SK-N-SH (cell line): ENCODE measurements around the gene CCNL2. TPM values are rescaled to one million over a fixed set of nuclear protein-coding genes. Genes with fewer than 3 reads are reported as not detected.
"Not testable (repeated sequence)": the region's sequence is repeated elsewhere in the genome, so short reads cannot be mapped to it uniquely, and the experiment has no call there.

Source experiments
- CTCF ChIA-PET: fragments of 300-600, 350-600 bp; formaldehyde crosslinking; extraction: SDS; loops from one replicate; lab custom pipeline; 2021; lab: Yijun Ruan, JAX
- POLR2A ChIA-PET: fragments of 350-600 bp; sonication (Branson Sonifier 250); formaldehyde crosslinking; extraction: SDS; loops from one replicate; lab custom pipeline; 2020; ENCODE audit warnings: antibody characterized with exemption, inconsistent platforms; lab: Yijun Ruan, JAX
- DNase-seq: peaks from one replicate; pipeline ENCODE4 v3.0.0; 2012
- H2AFZ ChIP-seq: fragments of 200-600 bp; sonication (generic); 2 replicates; pipeline ENCODE4 v1.8.1; 2016; ENCODE audit warnings: antibody characterized with exemption, mild to moderate bottlenecking, low read depth
- H3F3A ChIP-seq: fragments of 200-600 bp; sonication (generic); replicated peaks from 2 replicates; pipeline ENCODE3; 2016; ENCODE audit warnings: antibody characterized with exemption, mild to moderate bottlenecking; ENCODE audit not compliant: insufficient read depth
- H3K27ac ChIP-seq, 2 experiments: fragments of 200-500 bp in 1 of 2; fragments of 200-600 bp in 1 of 2; sonication (Bioruptor generic) in 1 of 2; sonication (generic), shearing (Covaris generic) in 1 of 2; 2 replicates each; pipeline versions ENCODE4 v1.5.1 to v1.6.1; 2014 to 2016; ENCODE audit warnings: low read depth in 2 of 2, inconsistent platforms in 1 of 2, low read length in 1 of 2, mild to moderate bottlenecking in 1 of 2, mixed read lengths in 1 of 2
- H3K27me3 ChIP-seq: fragments of 200-600 bp; sonication (generic), shearing (Covaris generic); 2 replicates; pipeline ENCODE4 v1.6.1; 2016; ENCODE audit warnings: mixed run types; ENCODE audit not compliant: insufficient read depth
- H3K36me3 ChIP-seq, 2 experiments: fragments of 200-500 bp in 1 of 2; fragments of 200-600 bp in 1 of 2; sonication (Bioruptor generic) in 1 of 2; sonication (generic) in 1 of 2; replicated peaks in 1 of 2; 2 replicates each; pipeline versions ENCODE3 to v1.5.1; 2014 to 2016; ENCODE audit warnings: low read length in 1 of 2, mild to moderate bottlenecking in 1 of 2; ENCODE audit not compliant: insufficient read depth in 2 of 2, control insufficient read depth in 1 of 2
- H3K4me1 ChIP-seq, 2 experiments: fragments of 200-500 bp in 1 of 2; fragments of 200-600 bp in 1 of 2; sonication (Bioruptor generic) in 1 of 2; sonication (generic), shearing (Covaris generic) in 1 of 2; 2 replicates each; pipeline versions ENCODE4 v1.5.1 to v1.6.1; 2014 to 2016; ENCODE audit warnings: low read depth in 1 of 2, low read length in 1 of 2, mixed run types in 1 of 2; ENCODE audit not compliant: insufficient read depth in 2 of 2, control insufficient read depth in 1 of 2
- H3K4me2 ChIP-seq: fragments of 200-600 bp; sonication (generic), shearing (Covaris generic); 2 replicates; pipeline ENCODE4 v1.6.1; 2017; ENCODE audit warnings: mixed run types
- H3K4me3 ChIP-seq, 2 experiments: fragments of 200-500 bp in 1 of 2; fragments of 200-600 bp in 1 of 2; sonication (Bioruptor generic) in 1 of 2; sonication (generic), shearing (Covaris generic) in 1 of 2; 2 replicates each; pipeline versions ENCODE4 v1.5.1 to v1.8.1; 2014 to 2016; ENCODE audit warnings: low read depth in 2 of 2, inconsistent platforms in 1 of 2, low read length in 1 of 2, mild to moderate bottlenecking in 1 of 2, mixed read lengths in 1 of 2, moderate library complexity in 1 of 2
- H3K79me2 ChIP-seq: fragments of 200-600 bp; sonication (generic); 2 replicates; pipeline ENCODE4 v1.8.1; 2017; ENCODE audit warnings: mild to moderate bottlenecking; ENCODE audit not compliant: insufficient read depth
- H3K9ac ChIP-seq: fragments of 200-600 bp; sonication (generic); 2 replicates; pipeline ENCODE4 v1.6.1; 2017; ENCODE audit warnings: mixed run types
- H3K9me2 ChIP-seq: fragments of 200-600 bp; sonication (generic); 2 replicates; pipeline ENCODE4 v1.6.1; 2017; ENCODE audit warnings: mixed run types
- H3K9me3 ChIP-seq: fragments of 200-600 bp; sonication (generic); 2 replicates; pipeline ENCODE4 v1.6.1; 2017; ENCODE audit warnings: mixed run types, mild to moderate bottlenecking, moderate library complexity
- H4K20me1 ChIP-seq: fragments of 200-600 bp; sonication (generic); 2 replicates; pipeline ENCODE4 v1.6.1; 2017; ENCODE audit warnings: mild to moderate bottlenecking, mixed run types; ENCODE audit not compliant: insufficient read depth
- GABPA ChIP-seq: IDR thresholded peaks from 2 replicates; pipeline ENCODE4 v1.4.0; 2012; ENCODE audit warnings: low read depth, mild to moderate bottlenecking
- GATA2 ChIP-seq: sonication (generic); formaldehyde crosslinking; IDR thresholded peaks from 2 replicates; pipeline ENCODE4 v1.5.0; 2020; ENCODE audit warnings: mild to moderate bottlenecking, missing genetic modification reagents
- MXI1 ChIP-seq: IDR thresholded peaks from 2 replicates; pipeline ENCODE4 v1.6.1; 2012; ENCODE audit warnings: mild to moderate bottlenecking, low read depth, low read length, improper control_type of control experiment
- NRF1 ChIP-seq: IDR thresholded peaks from 2 replicates; pipeline ENCODE4 v1.6.1; 2012; ENCODE audit warnings: low read depth, mild to moderate bottlenecking, low read length
- SIN3A ChIP-seq: IDR thresholded peaks from 2 replicates; pipeline ENCODE4 v1.6.1; 2012; ENCODE audit warnings: low read depth, mild to moderate bottlenecking, low read length, moderate library complexity, borderline replicate concordance
- TAF1 ChIP-seq: IDR thresholded peaks from 2 replicates; pipeline ENCODE4 v1.6.1; 2012; ENCODE audit warnings: low read depth, mild to moderate bottlenecking, low read length, moderate library complexity, borderline replicate concordance
- USF1 ChIP-seq: IDR thresholded peaks from 2 replicates; pipeline ENCODE4 v1.4.0; 2012; ENCODE audit warnings: low read depth, borderline replicate concordance
- YY1 ChIP-seq: IDR thresholded peaks from 2 replicates; pipeline ENCODE4 v1.4.0; 2012; ENCODE audit warnings: low read depth, mild to moderate bottlenecking
- WGBS: methylation state at CpG from one replicate; pipeline ENCODE4 v1.1.6; 2017; ENCODE audit warnings: low lambda C conversion rate; 5-methylcytosine and 5-hydroxymethylcytosine counted together
- polyA plus RNA-seq, 3 experiments: library from polyadenylated mRNA; depleted of rRNA; stranded (reverse); fragments of >200 nt; gene quantifications; 2 replicates each; pipeline ENCODE4 v1.2.3, GENCODE V29; 2012
- TF ChIP-seq, protein P1 (sequence below): fragments of 150-350 bp; IDR thresholded peaks from 2 replicates; pipeline ENCODE4 v1.6.1; 2017; ENCODE audit warnings: antibody characterized with exemption, low read length, low read depth, borderline replicate concordance

CCNL2 gene
- polyA plus RNA-seq, 1 of the 3 experiments (the other 2 are of a cell fraction) = 362 TPM

DNA sequence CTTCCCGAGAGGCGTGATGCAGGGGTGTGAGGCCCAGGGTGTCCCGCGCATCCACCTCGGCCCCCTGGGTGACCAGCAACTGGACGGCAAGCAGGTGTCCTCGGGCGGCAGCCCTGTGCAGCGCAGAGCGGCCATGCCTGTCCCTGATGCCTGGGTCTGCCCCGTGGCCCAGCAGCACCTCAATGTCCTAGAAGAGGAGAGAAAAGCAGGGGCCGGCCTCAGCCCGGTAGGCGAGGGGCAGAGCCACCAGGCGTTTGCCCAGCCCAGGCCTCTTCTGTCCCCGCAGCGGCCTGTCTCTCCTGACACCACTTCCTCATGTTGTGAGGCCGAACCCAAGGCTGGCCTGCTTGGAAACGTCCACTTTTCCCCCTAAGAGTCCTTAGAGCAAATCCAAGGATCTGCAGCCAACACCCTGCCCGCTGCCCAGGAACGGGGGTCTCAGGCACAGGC is 20.3 kb upstream of the CCNL2 start (continued):
- TF ChIP-seq GATA2 (CRISPR knock-in tag) = no peak
- no peak for TF ChIP-seq NRF1
- TF ChIP-seq TAF1 = no peak
- TF ChIP-seq SIN3A = no peak
- no peak for TF ChIP-seq MXI1

DNA sequence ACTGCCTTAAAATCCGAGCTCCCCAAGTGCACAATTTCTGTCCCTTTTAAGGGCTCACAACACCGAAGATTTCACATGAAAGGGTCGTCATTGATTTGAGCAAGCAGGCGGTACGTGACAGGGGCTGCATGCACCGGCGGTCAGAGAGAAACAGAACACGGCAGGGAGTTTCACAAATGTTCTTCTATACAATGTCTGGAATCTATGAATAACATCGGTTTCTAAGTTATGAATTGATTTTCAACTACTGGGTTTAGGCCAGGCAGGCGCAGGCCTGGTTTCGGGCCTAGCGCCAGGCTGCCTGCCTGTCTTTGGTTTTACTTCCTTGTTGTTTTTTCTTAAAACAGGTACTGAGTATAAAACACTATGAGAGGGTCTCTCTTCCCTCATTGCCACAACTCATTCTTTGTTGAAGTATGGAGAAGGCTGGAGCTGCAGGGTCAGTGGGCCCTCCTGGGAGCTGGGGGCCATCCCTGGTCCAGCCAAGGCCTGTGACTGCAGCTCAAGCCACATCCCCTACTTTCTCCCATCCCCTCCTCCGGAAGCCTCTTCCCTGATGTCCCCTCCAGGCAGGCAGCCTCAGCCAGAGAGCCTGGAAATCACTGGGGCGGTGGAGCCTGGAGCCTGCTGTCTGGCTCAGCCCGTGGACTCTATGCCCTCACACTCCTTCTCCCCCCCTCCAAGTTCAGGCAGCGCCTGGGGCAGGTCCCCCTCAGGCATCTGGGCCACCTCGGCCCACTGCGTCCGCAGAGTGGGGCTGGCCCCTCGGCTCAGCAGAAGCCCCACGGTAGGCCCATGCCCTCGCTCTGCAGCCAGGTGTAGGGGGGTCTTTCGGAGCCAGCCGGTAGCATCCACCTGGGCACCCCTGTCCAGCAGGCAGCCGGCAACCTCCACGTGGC is 19.6 kb upstream of the CCNL2 start:
- Histone ChIP-seq H3K9me2 (no peaks in the 10 kb centered on the region), H2AFZ (no peak overlapping the region), H3K9ac (no peak overlapping the region), H3K9me3 (no peaks in the 10 kb centered on the region), H3K27me3 (no peaks in the 10 kb centered on the region), H3K36me3 (no peaks in the 10 kb centered on the region), H3K4me1 (no peaks in the 10 kb centered on the region; a peak in 2 of 4 replicates), H3K27ac (no peak overlapping the region), H3K79me2 (no peaks in the 10 kb centered on the region), H3K4me3 (no peak overlapping the region), H3F3A (no peaks in the 10 kb centered on the region), H4K20me1 (no peaks in the 10 kb centered on the region), H3K4me2 (no peak overlapping the region)
- ChIA-PET POLR2A (no interaction called here), CTCF (no interaction called here)
- 95% methylated on average over 13 of the region's 26 CpGs for WGBS
- TF ChIP-seq USF1 (no peak), YY1 (no peak), GABPA (no peak)
- TF ChIP-seq, protein P1, sequence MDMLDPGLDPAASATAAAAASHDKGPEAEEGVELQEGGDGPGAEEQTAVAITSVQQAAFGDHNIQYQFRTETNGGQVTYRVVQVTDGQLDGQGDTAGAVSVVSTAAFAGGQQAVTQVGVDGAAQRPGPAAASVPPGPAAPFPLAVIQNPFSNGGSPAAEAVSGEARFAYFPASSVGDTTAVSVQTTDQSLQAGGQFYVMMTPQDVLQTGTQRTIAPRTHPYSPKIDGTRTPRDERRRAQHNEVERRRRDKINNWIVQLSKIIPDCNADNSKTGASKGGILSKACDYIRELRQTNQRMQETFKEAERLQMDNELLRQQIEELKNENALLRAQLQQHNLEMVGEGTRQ = no peak
- peak; percentile 36 for DNase-seq

DNA sequence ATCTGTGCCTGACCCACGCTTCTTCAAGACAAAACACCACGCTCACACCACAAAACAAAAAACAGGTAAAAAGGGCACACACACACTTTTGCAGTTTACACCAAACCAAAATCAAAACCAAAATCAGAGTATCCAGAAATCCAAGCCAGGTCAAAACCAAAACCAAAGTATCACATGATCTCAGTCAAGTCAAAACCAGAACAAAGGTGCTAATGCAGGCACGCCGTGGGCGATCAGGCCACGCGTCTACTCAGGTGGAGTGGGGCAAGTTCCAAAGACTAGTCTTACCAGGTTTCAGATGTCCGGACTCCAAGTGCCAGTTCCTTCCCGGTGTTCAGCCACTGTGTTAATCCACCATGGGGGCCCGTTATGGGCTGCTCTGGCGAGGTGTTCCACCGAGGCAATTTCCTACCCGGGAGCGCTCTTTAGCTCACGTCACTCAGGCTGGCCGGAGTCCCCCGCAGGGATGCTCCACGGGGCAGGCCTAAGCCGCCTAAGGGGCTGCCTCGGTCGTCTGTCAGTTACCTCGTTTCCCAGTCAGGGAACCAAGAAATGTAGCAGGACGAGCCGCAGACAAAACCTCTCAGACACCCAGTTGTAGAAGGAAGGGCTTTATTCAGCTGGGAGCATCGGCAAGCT is 18.8 kb upstream of the CCNL2 start:
- 95% methylated on average over 22 of the region's 25 CpGs for WGBS
- H3K4me1 ChIP-seq, H3K36me3 ChIP-seq, H4K20me1 ChIP-seq, H3K9me3 ChIP-seq, DNase-seq, POLR2A ChIA-PET, H3K79me2 ChIP-seq, CTCF ChIA-PET, H3K27ac ChIP-seq, H3K27me3 ChIP-seq, H3K4me2 ChIP-seq, H3K9ac ChIP-seq, H3F3A ChIP-seq, H3K4me3 ChIP-seq, H2AFZ ChIP-seq, H3K9me2 ChIP-seq: not testable (repeated sequence)

GRCh38 chr1:1417396-1417795 is 18.3 kb upstream of the CCNL2 start:
- H3K79me2 ChIP-seq, H4K20me1 ChIP-seq, H3K9ac ChIP-seq, H2AFZ ChIP-seq, H3K4me1 ChIP-seq, H3K27me3 ChIP-seq, H3K9me3 ChIP-seq, CTCF ChIA-PET, H3K27ac ChIP-seq, H3K4me2 ChIP-seq, H3K36me3 ChIP-seq, H3K9me2 ChIP-seq, DNase-seq, H3K4me3 ChIP-seq, H3F3A ChIP-seq, POLR2A ChIA-PET: not testable (repeated sequence)
- WGBS = 85% methylated on average over 5 of the region's 5 CpGs
